OCI-LY1 (cell line): Measurements from ENCODE around the gene FKBP7.

Source experiments
- CTCF ChIP-seq: fragments of 200-600 bp; sonication (generic), shearing (Covaris generic); IDR thresholded peaks from 2 replicates; pipeline ENCODE4 v1.5.1; 2017; ENCODE audit warnings: mild to moderate bottlenecking, antibody characterized with exemption, low read length, moderate library complexity, mixed read lengths
- EZH2 ChIP-seq: fragments of 200-600 bp; sonication (generic), shearing (Covaris generic); IDR thresholded peaks from 2 replicates; pipeline ENCODE4 v1.8.0; 2017; ENCODE audit warnings: borderline replicate concordance, mixed run types, mild to moderate bottlenecking, antibody characterized with exemption, low read length, moderate library complexity, mixed read lengths

- no peak for TF ChIP-seq CTCF
- no peak for TF ChIP-seq EZH2
Measured at GRCh38 chr2:178491612-178492011, 13.2 kb upstream of the FKBP7 start.
